ENCODE results near the gene KLHL4. TPM values are rescaled to one million over a fixed set of nuclear protein-coding genes. Genes with fewer than 3 reads are reported as not detected.

The KLHL4 gene
- total and polyA plus RNA-seq, 4 donors, result 0.19 to 0.70 (median 0.46) TPM

- Histone ChIP-seq H3K4me1 (ENCODE audit: control insufficient read depth in 4 of 4, insufficient read depth in 4 of 4, low read length in 3 of 4) (no peaks in the 10 kb centered on the region), H3K27ac (ENCODE audit: low read depth in 1 of 2, low read length in 2 of 2) (no peak overlapping the region), H3K27me3 (ENCODE audit: control insufficient read depth in 4 of 4, insufficient read depth in 4 of 4, low read length in 3 of 4) (peaks cover 0 to 3% (median 0%) of the 10 kb centered on the region in 4 donors), H3K9me3 (ENCODE audit: control insufficient read depth in 4 of 4, low read length in 3 of 4) (no peaks in the 10 kb centered on the region), H3K9ac (ENCODE audit: low read depth in 1 of 2, low read length in 2 of 2) (no peak overlapping the region), H3K4me3 (ENCODE audit: low read depth in 1 of 3, low read length in 3 of 3) (no peak overlapping the region), H3K36me3 (ENCODE audit: control insufficient read depth in 4 of 4, insufficient read depth in 3 of 4, low read depth in 1 of 4, low read length in 3 of 4) (no peaks in the 10 kb centered on the region)
- TF ChIP-seq FOXA2 (IDR thresholded peaks at IDR 0.05) (no peak), YY1 (IDR thresholded peaks at IDR 0.05) (no peak), EGR1 (IDR thresholded peaks at IDR 0.05; ENCODE audit: low read depth in 2 of 2) (no peak), HNF4G (IDR thresholded peaks at IDR 0.05) (no peak), JUND (IDR thresholded peaks at IDR 0.05) (no peak), CTCF (IDR thresholded peaks at IDR 0.05; ENCODE audit: low read depth, low read length, missing input control) (no peak), RXRA (IDR thresholded peaks at IDR 0.05) (no peak), ZBTB33 (IDR thresholded peaks at IDR 0.05) (no peak)
- WGBS, result 59% methylated on average over 2 of the region's 2 CpGs
- no peak for DNase-seq (ENCODE audit: low spot score)
Measured at GRCh38 chrX:87616371-87616770, 98.8 kb downstream of the KLHL4 start.

GRCh38 chrX:87621697-87622096, 104.1 kb downstream of the KLHL4 start:
- TF ChIP-seq FOXA1 (IDR thresholded peaks at IDR 0.05) (no peak), TAF1 (conservative IDR thresholded peaks at IDR 0.05) (no peak), MAX (IDR thresholded peaks at IDR 0.05) (no peak), SP1 (IDR thresholded peaks at IDR 0.05) (no peak), HNF4A (conservative IDR thresholded peaks at IDR 0.05) (no peak), HNF4G (IDR thresholded peaks at IDR 0.05) (no peak), NR2F2 (IDR thresholded peaks at IDR 0.05) (no peak), EGR1 (IDR thresholded peaks at IDR 0.05; ENCODE audit: low read depth in 2 of 2) (no peak), ATF3 (IDR thresholded peaks at IDR 0.05) (no peak), REST (IDR thresholded peaks at IDR 0.05) (no peak), ZBTB33 (IDR thresholded peaks at IDR 0.05) (no peak), FOXA2 (IDR thresholded peaks at IDR 0.05) (no peak), RXRA (IDR thresholded peaks at IDR 0.05) (no peak), CTCF (IDR thresholded peaks at IDR 0.05; ENCODE audit: low read depth, low read length, missing input control) (no peak), RAD21 (IDR thresholded peaks at IDR 0.05) (no peak)
- Histone ChIP-seq H3K27ac (ENCODE audit: low read depth in 1 of 2, low read length in 2 of 2) (no peak overlapping the region), H3K4me1 (ENCODE audit: control insufficient read depth in 4 of 4, insufficient read depth in 4 of 4, low read length in 3 of 4) (no peaks in the 10 kb centered on the region), H3K9ac (ENCODE audit: low read depth in 1 of 2, low read length in 2 of 2) (no peak overlapping the region), H3K4me3 (ENCODE audit: low read depth in 1 of 3, low read length in 3 of 3) (no peak overlapping the region), H3K27me3 (ENCODE audit: control insufficient read depth in 4 of 4, insufficient read depth in 4 of 4, low read length in 3 of 4) (peaks cover 0 to under 1% (median 0%) of the 10 kb centered on the region in 4 donors), H3K9me3 (ENCODE audit: control insufficient read depth in 4 of 4, low read length in 3 of 4) (no peaks in the 10 kb centered on the region), H3K36me3 (ENCODE audit: control insufficient read depth in 4 of 4, insufficient read depth in 3 of 4, low read depth in 1 of 4, low read length in 3 of 4) (no peaks in the 10 kb centered on the region)
- no peak for DNase-seq (ENCODE audit: low spot score)
- 57% methylated on average over 2 of the region's 2 CpGs for WGBS

All from liver (tissue), 9 donors.